Fibroblast of lung (primary cell): ENCODE data around the gene MADCAM1. TPM values are rescaled to one million over a fixed set of nuclear protein-coding genes. Genes with fewer than 3 reads are reported as not detected.
A peak's percentile ranks its signal among the peaks of the same experiment; 100 is the strongest.

ENCODE experiments used
- DNase-seq, 2 donors: peaks; one replicate each; pipeline versions ENCODE4 v3.0.0 to v3.0.0-alpha.2; 2010; ENCODE audit warnings: low read depth in 2 of 2
- H2AFZ ChIP-seq: 2 replicates; pipeline ENCODE4 v1.5.1; 2012; ENCODE audit warnings: low read length, control low read depth, inconsistent platforms
- H3K27ac ChIP-seq: 2 replicates; pipeline ENCODE4 v1.5.1; 2011; ENCODE audit warnings: low read length, control low read depth; ENCODE audit not compliant: insufficient read depth
- H3K27me3 ChIP-seq: 2 replicates; pipeline ENCODE4 v1.5.1; 2011; ENCODE audit warnings: mild to moderate bottlenecking, low read length; ENCODE audit not compliant: control insufficient read depth, insufficient read depth
- H3K36me3 ChIP-seq: 2 replicates; pipeline ENCODE4 v1.5.1; 2011; ENCODE audit warnings: low read length; ENCODE audit not compliant: control insufficient read depth, insufficient read depth
- H3K4me1 ChIP-seq: 2 replicates; pipeline ENCODE4 v1.5.1; 2011; ENCODE audit warnings: low read length; ENCODE audit not compliant: control insufficient read depth, insufficient read depth; ENCODE audit errors: extremely low read depth
- H3K4me2 ChIP-seq: 2 replicates; pipeline ENCODE4 v1.5.1; 2011; ENCODE audit warnings: low read length, control low read depth; ENCODE audit not compliant: insufficient read depth; ENCODE audit errors: extremely low read depth
- H3K4me3 ChIP-seq, 4 experiments: fragments of 200-600 bp in 1 of 4; sonication (generic) in 1 of 4; replicated peaks in 1 of 4; 2 replicates each; pipeline ENCODE4 v1.5.1; 2011 to 2016; ENCODE audit warnings: low read length in 4 of 4, low read depth in 3 of 4, mild to moderate bottlenecking in 3 of 4, control low read depth in 2 of 4, inconsistent platforms in 1 of 4, mixed read lengths in 1 of 4; ENCODE audit not compliant: insufficient read depth in 1 of 4; ENCODE audit errors: control extremely low read depth in 1 of 4
- H3K79me2 ChIP-seq: 2 replicates; pipeline ENCODE4 v1.5.1; 2012; ENCODE audit warnings: mild to moderate bottlenecking, low read length, inconsistent platforms; ENCODE audit not compliant: control insufficient read depth, insufficient read depth
- H3K9ac ChIP-seq: 2 replicates; pipeline ENCODE4 v1.5.1; 2011; ENCODE audit warnings: mild to moderate bottlenecking, low read length, control low read depth; ENCODE audit not compliant: insufficient read depth
- H3K9me3 ChIP-seq: 2 replicates; pipeline ENCODE4 v1.5.1; 2012; ENCODE audit warnings: low read depth, low read length; ENCODE audit not compliant: control insufficient read depth, insufficient read depth
- H4K20me1 ChIP-seq: 2 replicates; pipeline ENCODE4 v1.5.1; 2011; ENCODE audit warnings: low read length; ENCODE audit not compliant: control insufficient read depth, insufficient read depth; ENCODE audit errors: extremely low read depth
- CTCF ChIP-seq, 2 donors: IDR thresholded peaks in 1 of 2; conservative IDR thresholded peaks in 1 of 2; 1 replicate in 1 of 2; 2 replicates in 1 of 2; pipeline ENCODE4 v1.5.1; 2011 to 2012; ENCODE audit warnings: low read length in 2 of 2, control low read depth in 1 of 2, inconsistent platforms in 1 of 2, low read depth in 1 of 2, mild to moderate bottlenecking in 1 of 2
- EZH2 ChIP-seq: IDR thresholded peaks from 2 replicates; pipeline ENCODE4 v1.5.1; 2012; ENCODE audit warnings: low read length, control low read depth, mild to moderate bottlenecking; ENCODE audit errors: missing control alignments
- polyA plus RNA-seq, 2 donors: library from polyadenylated mRNA; depleted of rRNA in 1 of 2; stranded (reverse) in 1 of 2; unstranded in 1 of 2; fragments of >200 nt; gene quantifications; 2 replicates each; pipeline ENCODE4 v1.2.1, GENCODE V29; 2011 to 2012; ENCODE audit warnings: missing spikeins in 1 of 2
- total RNA-seq: library from RNA; depleted of rRNA; stranded (reverse); fragments of >200 nt; gene quantifications from 2 replicates; pipeline ENCODE4 v1.2.1, GENCODE V29; 2014

Gene MADCAM1
- total and polyA plus RNA-seq, 2 donors (not counting 1 experiment from before 2014, with no cell fraction given) = 0.17 TPM; not detected in 1

GRCh38 chr19:530134-531008 lies 34.1 kb downstream of the MADCAM1 start:
- H2AFZ ChIP-seq = peak overlapping the region; percentile 77
- H3K4me2 ChIP-seq = peak overlapping the region; percentile 80
- no peak for TF ChIP-seq CTCF (conservative IDR thresholded peaks at IDR 0.05 in 1 of 2, IDR thresholded peaks at IDR 0.05 in 1 of 2; ENCODE audit: low read depth in 1 of 2, low read length in 2 of 2)
- TF ChIP-seq EZH2 = no peak
- H3K36me3 ChIP-seq = peaks cover under 1% of the 10 kb centered on the region
- no peaks in the 10 kb centered on the region for H3K9me3 ChIP-seq
- peaks cover 35% of the 10 kb centered on the region for H3K79me2 ChIP-seq
- no peak for DNase-seq
- peaks cover 2% of the 10 kb centered on the region for H3K4me1 ChIP-seq
- peak overlapping the region; percentile 67 for H3K9ac ChIP-seq
- no peaks in the 10 kb centered on the region for H4K20me1 ChIP-seq
- no peaks in the 10 kb centered on the region for H3K27me3 ChIP-seq
- peak overlapping the region; percentile 50 to 78 (median 64) for H3K4me3 ChIP-seq
- H3K27ac ChIP-seq = no peak overlapping the region

- Histone ChIP-seq H3K27me3 (no peaks in the 10 kb centered on the region), H3K9ac (peak overlapping the region; percentile 67), H2AFZ (peak overlapping the region; percentile 77), H3K79me2 (peaks cover 43% of the 10 kb centered on the region), H3K4me1 (peaks cover 2% of the 10 kb centered on the region), H3K36me3 (peaks cover 4% of the 10 kb centered on the region), H3K4me3 (peak overlapping the region; percentile 50 to 78 (median 64)), H3K9me3 (no peaks in the 10 kb centered on the region), H3K27ac (peak overlapping the region; percentile 72), H3K4me2 (peak overlapping the region; percentile 80), H4K20me1 (no peaks in the 10 kb centered on the region)
- peak; percentile 67 to 79 for DNase-seq
- no peak for TF ChIP-seq CTCF (conservative IDR thresholded peaks at IDR 0.05 in 1 of 2, IDR thresholded peaks at IDR 0.05 in 1 of 2; ENCODE audit: low read depth in 1 of 2, low read length in 2 of 2)
- no peak for TF ChIP-seq EZH2
Observed at GRCh38 chr19:531009-531752, 34.9 kb downstream of the MADCAM1 start.
